Uterus (tissue), 2 donors: Measurements from ENCODE around the gene XDH.

Experiments
- CTCF ChIP-seq, 4 experiments: fragments of 200-600 bp in 2 of 4; fragments of 450-650 bp in 2 of 4; sonication (generic) in 2 of 4; IDR thresholded peaks; one replicate each; pipeline ENCODE4 v1.5.1; 2016 to 2019; ENCODE audit warnings: antibody characterized with exemption in 4 of 4, mild to moderate bottlenecking in 2 of 4, moderate library complexity in 1 of 4
- POLR2A ChIP-seq, 2 donors: fragments of 450-650 bp; IDR thresholded peaks; one replicate each; pipeline ENCODE4 v1.6.1; 2016; ENCODE audit warnings: antibody characterized with exemption in 2 of 2, mild to moderate bottlenecking in 1 of 2, moderate library complexity in 1 of 2

- TF ChIP-seq CTCF (IDR thresholded peaks at IDR 0.05) (no peak), POLR2A (IDR thresholded peaks at IDR 0.05) (no peak)
Observed at GRCh38 chr2:31406593-31407385, 7.8 kb downstream of the XDH start.
